ENCODE measurements around the gene NEDD8.

NEDD8 gene

DNA sequence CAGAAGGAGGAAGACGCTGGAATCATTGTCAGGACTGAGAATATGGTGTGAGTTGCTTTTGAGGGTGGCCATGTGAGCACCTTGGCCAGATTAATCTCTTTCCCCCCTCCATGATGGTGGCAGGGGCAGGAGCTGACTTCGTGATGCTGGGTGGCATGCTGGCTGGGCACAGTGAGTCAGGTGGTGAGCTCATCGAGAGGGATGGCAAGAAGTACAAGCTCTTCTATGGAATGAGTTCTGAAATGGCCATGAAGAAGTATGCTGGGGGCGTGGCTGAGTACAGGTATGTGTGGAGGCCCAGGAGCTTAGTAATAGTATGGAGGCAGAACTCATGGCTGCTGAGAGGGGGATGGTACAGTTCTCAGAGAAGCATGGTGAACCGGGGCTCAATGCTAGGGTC lies 6.0 kb upstream of the NEDD8 start:
- no peaks in the 10 kb centered on the region for H3K27me3 ChIP-seq (ENCODE audit: low read length)
- H3K27ac ChIP-seq (ENCODE audit: low read depth, low read length), result no peak overlapping the region
- H3K9ac ChIP-seq (ENCODE audit: low read length), result no peak overlapping the region
- no peak overlapping the region for H3K4me3 ChIP-seq (ENCODE audit: insufficient read depth, low read length, poor library complexity, severe bottlenecking)
- no peaks in the 10 kb centered on the region; the same call in 1 of the 2 replicates for H3K36me3 ChIP-seq (ENCODE audit: low read length)
- no peaks in the 10 kb centered on the region for H3K9me2 ChIP-seq (replicated peaks; ENCODE audit: insufficient read depth, low read length)
- no peaks in the 10 kb centered on the region; the same call in 1 of the 2 replicates for H4K20me1 ChIP-seq (ENCODE audit: low read depth, low read length)
- peaks cover 14% of the 10 kb centered on the region; the same call in 1 of the 2 replicates for H3K79me2 ChIP-seq (ENCODE audit: insufficient read depth, low read length)
- TF ChIP-seq, protein P1, sequence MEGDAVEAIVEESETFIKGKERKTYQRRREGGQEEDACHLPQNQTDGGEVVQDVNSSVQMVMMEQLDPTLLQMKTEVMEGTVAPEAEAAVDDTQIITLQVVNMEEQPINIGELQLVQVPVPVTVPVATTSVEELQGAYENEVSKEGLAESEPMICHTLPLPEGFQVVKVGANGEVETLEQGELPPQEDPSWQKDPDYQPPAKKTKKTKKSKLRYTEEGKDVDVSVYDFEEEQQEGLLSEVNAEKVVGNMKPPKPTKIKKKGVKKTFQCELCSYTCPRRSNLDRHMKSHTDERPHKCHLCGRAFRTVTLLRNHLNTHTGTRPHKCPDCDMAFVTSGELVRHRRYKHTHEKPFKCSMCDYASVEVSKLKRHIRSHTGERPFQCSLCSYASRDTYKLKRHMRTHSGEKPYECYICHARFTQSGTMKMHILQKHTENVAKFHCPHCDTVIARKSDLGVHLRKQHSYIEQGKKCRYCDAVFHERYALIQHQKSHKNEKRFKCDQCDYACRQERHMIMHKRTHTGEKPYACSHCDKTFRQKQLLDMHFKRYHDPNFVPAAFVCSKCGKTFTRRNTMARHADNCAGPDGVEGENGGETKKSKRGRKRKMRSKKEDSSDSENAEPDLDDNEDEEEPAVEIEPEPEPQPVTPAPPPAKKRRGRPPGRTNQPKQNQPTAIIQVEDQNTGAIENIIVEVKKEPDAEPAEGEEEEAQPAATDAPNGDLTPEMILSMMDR (IDR thresholded peaks at IDR 0.05; ENCODE audit: insufficient read depth, low read length, poor library complexity, severe bottlenecking), result no peak
- no peak for TF ChIP-seq EZH2phosphoT487 (conservative IDR thresholded peaks at IDR 0.05; ENCODE audit: low read length)
- no peak overlapping the region for H2AFZ ChIP-seq (ENCODE audit: low read depth, low read length, severe bottlenecking)
- H3K9me3 ChIP-seq (ENCODE audit: insufficient read depth, low read length), result no peaks in the 10 kb centered on the region
- H3K4me2 ChIP-seq (ENCODE audit: low read depth, low read length, poor library complexity, severe bottlenecking), result no peak overlapping the region
- peaks cover 13% of the 10 kb centered on the region; the same call in 1 of the 2 replicates for H3F3A ChIP-seq (ENCODE audit: insufficient read depth)

DNA sequence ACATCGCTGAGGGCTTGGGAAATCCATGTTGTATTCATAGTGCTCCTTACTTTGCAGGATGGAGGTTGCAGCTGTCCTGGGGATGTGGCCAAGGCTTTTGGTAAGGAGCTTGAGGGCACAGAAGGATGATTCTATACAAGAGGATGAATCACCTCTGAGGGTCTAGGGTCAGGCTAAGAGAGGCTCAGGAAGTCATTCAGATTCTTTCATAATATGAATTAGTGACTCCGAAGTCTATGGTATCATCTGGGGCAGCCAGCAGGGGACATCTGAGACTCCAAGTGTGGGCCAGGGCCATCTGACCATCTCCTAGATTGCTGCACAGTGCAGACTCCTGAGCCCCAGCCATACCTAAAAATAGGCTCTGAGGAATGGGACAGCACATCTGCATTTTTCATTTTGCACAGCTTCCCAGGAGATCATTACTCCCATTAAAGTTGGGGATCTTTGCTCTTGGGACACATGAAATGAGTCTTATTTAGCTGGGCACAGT lies 5.3 kb upstream of the NEDD8 start:
- no peaks in the 10 kb centered on the region; the same call in 1 of the 2 replicates for H3K36me3 ChIP-seq (ENCODE audit: low read length)
- no peaks in the 10 kb centered on the region; the same call in 1 of the 2 replicates for H4K20me1 ChIP-seq (ENCODE audit: low read depth, low read length)
- H3K27ac ChIP-seq (ENCODE audit: low read depth, low read length), result no peak overlapping the region

DNA sequence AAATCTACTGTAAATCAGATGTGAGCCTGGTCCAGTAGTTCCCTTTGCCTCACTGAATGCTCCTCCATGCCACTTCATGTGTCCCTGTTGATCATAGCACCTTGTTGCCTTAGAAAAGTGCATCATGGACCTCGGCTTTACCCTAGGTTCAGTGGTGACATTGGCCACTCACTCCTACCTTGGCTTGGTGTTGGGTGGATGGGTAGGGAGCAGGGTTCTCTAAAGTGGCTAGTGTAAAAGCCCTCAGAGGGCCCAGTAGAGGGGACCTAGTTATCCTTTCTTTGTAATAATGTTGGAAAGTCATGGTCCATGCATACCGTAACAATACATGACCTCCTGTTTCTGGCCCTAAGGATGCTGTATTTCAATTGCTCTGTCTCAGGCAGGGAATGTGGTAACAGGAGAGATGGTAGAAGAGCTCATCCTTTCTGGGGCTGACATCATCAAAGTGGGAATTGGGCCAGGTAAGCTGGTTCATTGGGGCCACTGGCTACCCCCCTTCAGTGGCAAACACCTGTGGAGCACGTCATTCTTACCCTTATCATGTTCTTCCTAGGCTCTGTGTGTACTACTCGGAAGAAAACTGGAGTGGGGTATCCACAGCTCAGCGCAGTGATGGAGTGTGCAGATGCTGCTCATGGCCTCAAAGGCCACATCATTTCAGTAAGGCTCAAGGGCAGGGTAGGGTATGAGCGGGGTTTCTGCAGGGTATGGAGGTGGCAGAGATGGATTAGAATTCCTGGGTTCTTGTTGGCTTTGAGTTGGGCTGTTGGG lies 4.7 kb upstream of the NEDD8 start:
- no peaks in the 10 kb centered on the region for H3K9me3 ChIP-seq (ENCODE audit: insufficient read depth, low read length)
- no peaks in the 10 kb centered on the region; the same call in 1 of the 2 replicates for H4K20me1 ChIP-seq (ENCODE audit: low read depth, low read length)
- TF ChIP-seq, protein P1 (IDR thresholded peaks at IDR 0.05; ENCODE audit: insufficient read depth, low read length, poor library complexity, severe bottlenecking), result no peak
- TF ChIP-seq EZH2phosphoT487 (conservative IDR thresholded peaks at IDR 0.05; ENCODE audit: low read length), result no peak
- no peak overlapping the region for H3K4me3 ChIP-seq (ENCODE audit: insufficient read depth, low read length, poor library complexity, severe bottlenecking)
- H3K9me2 ChIP-seq (replicated peaks; ENCODE audit: insufficient read depth, low read length), result no peaks in the 10 kb centered on the region
- no peaks in the 10 kb centered on the region; the same call in 1 of the 2 replicates for H3K36me3 ChIP-seq (ENCODE audit: low read length)
- H3K9ac ChIP-seq (ENCODE audit: low read length), result no peak overlapping the region
- H3K4me2 ChIP-seq (ENCODE audit: low read depth, low read length, poor library complexity, severe bottlenecking), result no peak overlapping the region
- H3K27ac ChIP-seq (ENCODE audit: low read depth, low read length), result no peak overlapping the region
- H3F3A ChIP-seq (ENCODE audit: insufficient read depth), result peaks cover 13% of the 10 kb centered on the region; the same call in 1 of the 2 replicates
- H2AFZ ChIP-seq (ENCODE audit: low read depth, low read length, severe bottlenecking), result no peak overlapping the region
- H3K79me2 ChIP-seq (ENCODE audit: insufficient read depth, low read length), result peaks cover 18% of the 10 kb centered on the region; the same call in 1 of the 2 replicates
- no peaks in the 10 kb centered on the region for H3K27me3 ChIP-seq (ENCODE audit: low read length)

More for the DNA sequence above, 5.3 kb upstream of the NEDD8 start:
- TF ChIP-seq, protein P1 (IDR thresholded peaks at IDR 0.05; ENCODE audit: insufficient read depth, low read length, poor library complexity, severe bottlenecking), result no peak
- TF ChIP-seq EZH2phosphoT487 (conservative IDR thresholded peaks at IDR 0.05; ENCODE audit: low read length), result no peak
- Histone ChIP-seq H2AFZ (ENCODE audit: low read depth, low read length, severe bottlenecking) (no peak overlapping the region), H3K27me3 (ENCODE audit: low read length) (no peaks in the 10 kb centered on the region), H3K79me2 (ENCODE audit: insufficient read depth, low read length) (peaks cover 17% of the 10 kb centered on the region; the same call in 1 of the 2 replicates), H3F3A (ENCODE audit: insufficient read depth) (peaks cover 13% of the 10 kb centered on the region; the same call in 1 of the 2 replicates), H3K9me2 (replicated peaks; ENCODE audit: insufficient read depth, low read length) (no peaks in the 10 kb centered on the region), H3K9me3 (ENCODE audit: insufficient read depth, low read length) (no peaks in the 10 kb centered on the region), H3K4me2 (ENCODE audit: low read depth, low read length, poor library complexity, severe bottlenecking) (no peak overlapping the region), H3K9ac (ENCODE audit: low read length) (no peak overlapping the region), H3K4me3 (ENCODE audit: insufficient read depth, low read length, poor library complexity, severe bottlenecking) (no peak overlapping the region)

Measured in SU-DHL-6 (cell line).